HL-60 (cell line): ENCODE data around the gene LYPLA2.

Experiments
- CTCF ChIP-seq: IDR thresholded peaks from one replicate; pipeline ENCODE4 v1.5.1; 2011; ENCODE audit warnings: low read length, control low read depth, inconsistent platforms; ENCODE audit not compliant: insufficient read depth
- POLR2AphosphoS5 ChIP-seq: IDR thresholded peaks from 2 replicates; pipeline ENCODE4 v1.6.1; 2012; ENCODE audit warnings: low read depth
- REST ChIP-seq: IDR thresholded peaks from 2 replicates; pipeline ENCODE4 v1.6.1; 2012; ENCODE audit warnings: low read depth; ENCODE audit not compliant: insufficient replicate concordance
- SPI1 ChIP-seq: IDR thresholded peaks from 2 replicates; pipeline ENCODE4 v1.6.1; 2012; ENCODE audit warnings: low read depth, mild to moderate bottlenecking, borderline replicate concordance

GRCh38 chr1:23793861-23794731, 3.2 kb downstream of the LYPLA2 start:
- TF ChIP-seq CTCF (no peak), POLR2AphosphoS5 (peak; percentile 12; the same call in 1 of the 2 replicates), REST (no peak), SPI1 (no peak)
